GM21723 (cell line): ENCODE measurements around the gene TRIM3.

Source experiments
- ATAC-seq: cut with Tn5 transposase; IDR thresholded peaks from one replicate; pipeline ENCODE4 v1.9.1; 2021; ENCODE audit warnings: mild to moderate bottlenecking, moderate library complexity; ENCODE audit not compliant: unreplicated experiment

TRIM3 gene

GRCh38 chr11:6404342-6405051 lies 69.2 kb downstream of the TRIM3 start:
- ATAC-seq: no peak

DNA sequence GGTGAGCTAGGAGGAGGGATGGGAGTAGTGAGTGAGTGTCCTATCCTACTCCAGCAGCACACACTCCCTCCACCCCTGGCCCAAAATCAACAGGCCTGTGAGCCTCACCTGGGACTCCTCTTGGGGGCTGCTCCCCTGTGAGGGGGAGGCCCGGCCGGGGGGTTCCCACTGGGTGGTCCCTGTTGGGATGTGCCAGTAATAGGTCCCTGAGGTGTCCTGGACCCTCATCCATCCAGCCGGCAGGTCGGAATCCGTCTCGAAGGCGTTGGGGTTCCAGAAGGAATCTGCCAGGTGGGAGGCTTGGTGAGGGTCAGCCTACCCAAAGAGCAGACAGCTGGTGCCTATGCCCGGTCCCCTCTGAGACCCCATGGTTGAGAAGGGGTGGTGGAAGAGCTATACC lies 70.2 kb downstream of the TRIM3 start:
- no peak for ATAC-seq

GRCh38 chr11:6402561-6402981 lies 71.2 kb downstream of the TRIM3 start:
- ATAC-seq: peak; percentile 95

DNA sequence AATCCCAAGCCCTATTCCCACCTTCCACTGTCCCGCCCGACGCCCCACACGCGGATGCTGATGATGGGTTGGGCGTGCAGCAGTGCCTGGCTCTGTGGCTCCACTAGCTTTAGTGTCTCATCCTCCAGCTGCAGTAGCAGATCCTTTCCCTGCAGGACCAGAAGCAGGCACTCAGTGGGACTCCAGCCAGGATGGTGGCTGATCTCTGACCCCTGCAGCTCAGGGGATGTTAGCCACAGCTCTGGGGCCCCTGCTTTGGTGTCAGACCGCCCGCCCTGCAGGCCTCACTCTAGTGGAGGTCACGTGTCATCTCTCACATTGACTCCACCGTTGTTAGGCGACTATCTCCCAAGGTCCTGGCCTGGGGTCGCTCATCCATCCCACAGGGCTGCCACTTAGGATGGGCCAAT lies 71.7 kb downstream of the TRIM3 start:
- peak; percentile 58 for ATAC-seq

DNA sequence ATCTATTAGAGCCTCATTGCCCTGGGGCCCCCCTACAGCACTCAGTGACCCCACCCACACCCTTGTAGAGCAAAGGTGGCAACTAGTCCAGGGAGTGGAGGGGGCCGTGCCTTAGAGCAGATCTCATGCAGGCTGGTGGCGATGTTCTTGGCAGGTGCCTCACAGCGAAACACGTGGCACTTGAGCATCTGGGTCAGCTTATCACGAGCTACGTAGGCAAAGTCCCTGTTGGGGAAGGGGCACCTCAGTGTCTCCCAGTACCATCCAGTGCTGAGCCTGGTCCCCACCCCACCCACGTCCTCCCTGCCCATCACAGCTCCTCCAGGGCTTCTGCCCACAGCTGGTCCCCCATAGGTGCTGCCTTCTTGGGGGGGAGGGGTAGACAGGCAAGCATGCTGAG lies 72.3 kb downstream of the TRIM3 start:
- ATAC-seq: no peak

GRCh38 chr11:6400431-6401345 lies 73.1 kb downstream of the TRIM3 start:
- no peak for ATAC-seq
